Gastrocnemius medialis (tissue), 4 donors: ENCODE results near the gene PRKN. TPM values are rescaled to one million over a fixed set of nuclear protein-coding genes. Genes with fewer than 3 reads are reported as not detected.

Experiments
- ATAC-seq, 2 donors: fragments of 150-250 bp; one replicate each; pipeline ENCODE4 v1.9.1; 2016
- DNase-seq, 2 donors: peaks; one replicate each; pipeline ENCODE4 v3.0.0-alpha.2; 2019
- H3K27ac ChIP-seq, 4 donors: fragments of 200-600 bp; sonication (generic); 1 replicate in 1 of 4; 2 replicates in 3 of 4; pipeline ENCODE4 v1.5.1; 2016 to 2018; ENCODE audit warnings: mild to moderate bottlenecking in 2 of 4, moderate library complexity in 1 of 4
- H3K27me3 ChIP-seq, 3 donors: fragments of 200-600 bp; sonication (generic) in 2 of 3; 1 replicate in 1 of 3; 2 replicates in 2 of 3; pipeline versions ENCODE4 v1.5.1 to v1.6.0; 2016 to 2019; ENCODE audit warnings: mild to moderate bottlenecking in 1 of 3, moderate library complexity in 1 of 3
- H3K36me3 ChIP-seq, 2 donors: fragments of 200-600 bp; sonication (generic) in 1 of 2; one replicate each; pipeline ENCODE4 v1.5.1; 2017 to 2018
- H3K4me1 ChIP-seq, 2 donors: fragments of 200-600 bp; sonication (generic) in 1 of 2; one replicate each; pipeline ENCODE4 v1.5.1; 2016 to 2017; ENCODE audit warnings: mild to moderate bottlenecking in 2 of 2
- H3K4me3 ChIP-seq, 4 donors: fragments of 200-600 bp; sonication (generic) in 3 of 4; 1 replicate in 1 of 4; 2 replicates in 3 of 4; pipeline ENCODE4 v1.5.1; 2016 to 2019; ENCODE audit warnings: mild to moderate bottlenecking in 2 of 4
- H3K9me3 ChIP-seq, 3 donors: fragments of 200-600 bp; sonication (generic) in 2 of 3; 1 replicate in 1 of 3; 2 replicates in 2 of 3; pipeline ENCODE4 v1.5.1; 2016 to 2019
- POLR2A ChIP-seq, 2 donors: fragments of 450-650 bp; IDR thresholded peaks; one replicate each; pipeline ENCODE4 v1.6.1; 2017; ENCODE audit warnings: antibody characterized with exemption in 2 of 2, mild to moderate bottlenecking in 2 of 2, moderate library complexity in 2 of 2
- in situ Hi-C, 4 donors: fragments of 200-750 bp; cut with MboI; loops; one replicate each; pipeline versions ENCODE4 v1.15.0 to v1.8.0; 2017; ENCODE audit warnings: low sequenced_read_pairs in 4 of 4
- intact Hi-C: fragments of 100-400 bp; cut with DNase I; formaldehyde crosslinking; loops from one replicate; pipeline ENCODE4 v1.15.1; 2023; ENCODE audit warnings: low total_unique reads
- total RNA-seq, 4 donors: library from RNA; depleted of rRNA; stranded (reverse); fragments of >200 nt; gene quantifications; one replicate each; pipeline versions ENCODE4 v1.1.0 to v1.2.3, GENCODE V29; 2016
- TF ChIP-seq, protein P1 (sequence below), 5 experiments: fragments of 450-650 bp in 3 of 5; fragments of 200-600 bp in 2 of 5; sonication (generic) in 2 of 5; IDR thresholded peaks in 4 of 5; conservative IDR thresholded peaks in 1 of 5; 1 replicate in 4 of 5; 2 replicates in 1 of 5; pipeline ENCODE4 v1.5.1; 2016 to 2019; ENCODE audit warnings: antibody characterized with exemption in 5 of 5, mild to moderate bottlenecking in 3 of 5, moderate library complexity in 3 of 5

PRKN gene
- total RNA-seq, 4 donors from 2014 or later, result 8.4 to 21.6 (median 13.7) TPM

DNA sequence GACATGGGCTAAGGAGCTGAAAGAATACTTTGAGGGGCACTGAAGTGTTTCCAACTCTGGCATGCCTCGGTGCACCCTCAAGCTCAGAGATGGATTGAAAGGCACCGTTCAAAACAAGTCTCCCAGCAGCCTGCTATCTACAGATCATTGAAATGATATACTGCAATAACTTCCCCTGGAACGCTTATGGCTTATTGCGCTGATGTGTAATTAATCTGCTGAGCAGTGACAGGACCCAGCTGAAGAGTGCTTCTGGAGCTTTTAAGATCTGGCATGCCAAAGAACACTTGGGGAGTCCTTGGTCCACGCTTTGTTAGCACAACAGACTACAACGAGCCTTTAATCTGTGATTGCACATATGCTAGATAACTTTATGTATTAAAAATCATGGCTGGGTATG is 708.2 kb downstream of the PRKN start:
- in situ Hi-C loops, result no loop called here

DNA sequence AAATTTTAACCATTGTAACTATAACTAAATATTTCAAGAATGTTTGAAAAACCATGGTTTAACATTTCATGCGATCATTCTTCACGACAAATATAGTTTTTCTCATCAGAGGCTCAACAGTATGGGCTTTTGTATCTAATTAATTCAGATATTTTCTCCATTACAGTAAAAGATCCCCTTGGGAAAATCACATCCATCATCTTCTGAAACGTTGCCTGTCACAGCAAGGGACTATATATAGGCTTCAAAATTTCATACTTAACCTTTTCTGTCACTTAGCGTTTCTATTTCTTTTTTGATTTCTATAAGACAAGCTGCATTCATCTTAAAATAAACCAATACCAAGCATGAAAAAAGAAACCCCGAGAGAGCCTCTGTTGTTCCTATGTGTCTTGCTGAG is 710.0 kb downstream of the PRKN start:
- no peak for TF ChIP-seq POLR2A (IDR thresholded peaks at IDR 0.05)
- TF ChIP-seq, protein P1, sequence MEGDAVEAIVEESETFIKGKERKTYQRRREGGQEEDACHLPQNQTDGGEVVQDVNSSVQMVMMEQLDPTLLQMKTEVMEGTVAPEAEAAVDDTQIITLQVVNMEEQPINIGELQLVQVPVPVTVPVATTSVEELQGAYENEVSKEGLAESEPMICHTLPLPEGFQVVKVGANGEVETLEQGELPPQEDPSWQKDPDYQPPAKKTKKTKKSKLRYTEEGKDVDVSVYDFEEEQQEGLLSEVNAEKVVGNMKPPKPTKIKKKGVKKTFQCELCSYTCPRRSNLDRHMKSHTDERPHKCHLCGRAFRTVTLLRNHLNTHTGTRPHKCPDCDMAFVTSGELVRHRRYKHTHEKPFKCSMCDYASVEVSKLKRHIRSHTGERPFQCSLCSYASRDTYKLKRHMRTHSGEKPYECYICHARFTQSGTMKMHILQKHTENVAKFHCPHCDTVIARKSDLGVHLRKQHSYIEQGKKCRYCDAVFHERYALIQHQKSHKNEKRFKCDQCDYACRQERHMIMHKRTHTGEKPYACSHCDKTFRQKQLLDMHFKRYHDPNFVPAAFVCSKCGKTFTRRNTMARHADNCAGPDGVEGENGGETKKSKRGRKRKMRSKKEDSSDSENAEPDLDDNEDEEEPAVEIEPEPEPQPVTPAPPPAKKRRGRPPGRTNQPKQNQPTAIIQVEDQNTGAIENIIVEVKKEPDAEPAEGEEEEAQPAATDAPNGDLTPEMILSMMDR (IDR thresholded peaks at IDR 0.05 in 4 of 5, conservative IDR thresholded peaks at IDR 0.05 in 1 of 5), result no peak
- in situ Hi-C loops, result no loop called here
- Histone ChIP-seq H3K4me3 (no peak overlapping the region), H3K4me1 (no peaks in the 10 kb centered on the region), H3K36me3 (no peaks in the 10 kb centered on the region), H3K9me3 (no peaks in the 10 kb centered on the region), H3K27me3 (no peaks in the 10 kb centered on the region), H3K27ac (no peak overlapping the region)
- no peak for DNase-seq
- no peak for ATAC-seq
- intact Hi-C loops, result no loop called here

More for the DNA sequence above, 708.2 kb downstream of the PRKN start:
- no peak overlapping the region for H3K27ac ChIP-seq
- no peak overlapping the region for H3K4me3 ChIP-seq
- H3K27me3 ChIP-seq, result no peaks in the 10 kb centered on the region
- TF ChIP-seq, protein P1 (IDR thresholded peaks at IDR 0.05 in 4 of 5, conservative IDR thresholded peaks at IDR 0.05 in 1 of 5), result no peak
- no peak for TF ChIP-seq POLR2A (IDR thresholded peaks at IDR 0.05)
- H3K4me1 ChIP-seq, result no peaks in the 10 kb centered on the region
- no peaks in the 10 kb centered on the region for H3K36me3 ChIP-seq
- DNase-seq, result no peak
- H3K9me3 ChIP-seq, result no peaks in the 10 kb centered on the region
- intact Hi-C loops, result no loop called here
- no peak for ATAC-seq

DNA sequence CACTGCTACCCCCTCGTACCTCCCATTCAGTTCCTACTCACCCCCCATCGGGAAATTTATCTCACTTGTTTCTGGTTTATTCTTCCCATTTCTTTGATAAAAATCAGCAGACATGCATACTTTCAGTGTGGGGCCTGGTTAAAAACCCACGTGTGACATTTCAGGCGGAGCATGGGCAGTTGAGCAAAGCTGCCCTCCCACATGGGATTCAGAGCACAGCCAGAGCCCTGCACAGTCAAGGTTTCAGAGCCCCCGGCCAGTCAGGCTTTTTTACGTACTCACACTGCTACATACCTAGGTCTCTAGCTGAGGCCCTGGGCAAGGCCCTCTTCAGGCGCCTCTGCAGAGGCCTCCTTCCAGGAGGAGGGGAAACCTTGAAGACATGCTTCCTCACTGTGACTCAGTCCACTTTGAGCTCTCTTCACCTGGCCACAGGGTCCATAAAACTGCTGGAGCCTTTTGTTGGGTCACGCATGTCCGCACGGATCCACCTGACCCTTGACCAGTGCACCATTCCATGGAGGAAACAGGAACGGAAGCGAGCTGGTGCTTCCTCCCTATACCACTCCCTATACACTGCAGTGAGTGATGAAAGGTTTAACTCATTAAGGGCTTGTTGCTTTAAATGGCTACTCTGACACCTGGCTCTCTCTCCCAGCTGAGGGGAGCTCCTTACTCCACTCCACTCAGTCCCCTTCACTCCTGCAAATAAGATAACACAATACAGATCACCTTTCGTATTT is 713.3 kb downstream of the PRKN start:
- no peak overlapping the region for H3K4me3 ChIP-seq
- no peaks in the 10 kb centered on the region for H3K4me1 ChIP-seq
- no peaks in the 10 kb centered on the region for H3K9me3 ChIP-seq
- H3K36me3 ChIP-seq, result no peaks in the 10 kb centered on the region
- DNase-seq, result no peak
- TF ChIP-seq, protein P1 (IDR thresholded peaks at IDR 0.05 in 4 of 5, conservative IDR thresholded peaks at IDR 0.05 in 1 of 5), result no peak
- no peak for TF ChIP-seq POLR2A (IDR thresholded peaks at IDR 0.05)
- no peak for ATAC-seq
- H3K27ac ChIP-seq, result no peak overlapping the region
- in situ Hi-C loops (no loop called here), intact Hi-C loops (no loop called here)
- no peaks in the 10 kb centered on the region for H3K27me3 ChIP-seq

DNA sequence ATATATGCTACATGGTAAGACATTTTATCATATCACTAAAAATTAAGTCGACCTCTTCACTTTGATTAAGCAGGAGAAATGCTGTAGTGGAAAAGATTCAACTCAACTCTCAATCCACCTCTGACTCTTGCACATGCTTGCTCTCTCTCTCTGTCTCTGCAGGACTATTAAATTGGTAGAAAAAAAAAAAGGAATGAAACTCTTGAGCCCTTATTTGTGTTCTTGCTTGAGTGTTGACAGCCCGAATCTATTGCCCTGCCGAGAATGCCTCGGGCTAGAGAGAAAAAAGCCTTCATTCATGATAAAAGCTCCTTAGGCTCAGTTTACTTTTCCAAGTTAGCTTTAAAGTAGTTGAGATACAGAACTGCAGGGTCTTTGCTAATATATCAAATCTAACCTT is 722.2 kb downstream of the PRKN start:
- Histone ChIP-seq H3K4me3 (no peak overlapping the region), H3K36me3 (no peaks in the 10 kb centered on the region), H3K4me1 (no peaks in the 10 kb centered on the region), H3K9me3 (no peaks in the 10 kb centered on the region), H3K27ac (no peak overlapping the region), H3K27me3 (no peaks in the 10 kb centered on the region)
- ATAC-seq (no peak), DNase-seq (no peak)
- in situ Hi-C loops (no loop called here), intact Hi-C loops (no loop called here)
- TF ChIP-seq POLR2A (IDR thresholded peaks at IDR 0.05), result no peak
- TF ChIP-seq, protein P1 (IDR thresholded peaks at IDR 0.05 in 4 of 5, conservative IDR thresholded peaks at IDR 0.05 in 1 of 5), result no peak

DNA sequence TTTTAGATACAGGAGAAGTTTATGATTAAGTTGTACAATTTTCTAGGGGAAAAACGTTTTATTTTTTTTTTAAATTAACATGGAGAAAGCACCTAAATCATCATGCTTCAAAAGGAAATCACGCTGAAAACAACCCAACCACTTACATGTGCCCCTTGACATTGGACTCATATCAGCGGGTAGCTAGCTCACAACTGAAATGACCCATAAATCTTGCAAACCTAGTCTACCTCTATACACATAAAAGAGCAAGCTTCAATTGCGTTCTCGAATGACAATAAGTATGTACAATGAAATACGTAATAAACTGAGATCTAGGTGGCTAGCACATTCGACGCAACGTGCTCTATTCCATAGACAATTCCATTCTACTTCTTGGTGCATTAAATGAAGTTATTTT is 730.8 kb downstream of the PRKN start:
- no peak for TF ChIP-seq POLR2A (IDR thresholded peaks at IDR 0.05)
- TF ChIP-seq, protein P1 (IDR thresholded peaks at IDR 0.05 in 4 of 5, conservative IDR thresholded peaks at IDR 0.05 in 1 of 5), result no peak
- ATAC-seq (no peak), DNase-seq (no peak)
- in situ Hi-C loops (no loop called here), intact Hi-C loops (no loop called here)
- Histone ChIP-seq H3K27me3 (no peaks in the 10 kb centered on the region), H3K27ac (no peak overlapping the region), H3K36me3 (no peaks in the 10 kb centered on the region), H3K4me3 (no peak overlapping the region), H3K9me3 (no peaks in the 10 kb centered on the region), H3K4me1 (no peaks in the 10 kb centered on the region)
